Stimulated activated CD4-positive, alpha-beta T cell treated with anti-CD3 and anti-CD28 coated beads, TNF-alpha, amount 100 ng/mL, for 48 hours (primary cell): ENCODE data around the gene SIL1.

Source experiments
- DNase-seq, 3 donors: peaks; one replicate each; pipeline ENCODE4 v3.0.0-alpha.2; 2020; ENCODE audit warnings: low read depth in 3 of 3

Gene SIL1

DNA sequence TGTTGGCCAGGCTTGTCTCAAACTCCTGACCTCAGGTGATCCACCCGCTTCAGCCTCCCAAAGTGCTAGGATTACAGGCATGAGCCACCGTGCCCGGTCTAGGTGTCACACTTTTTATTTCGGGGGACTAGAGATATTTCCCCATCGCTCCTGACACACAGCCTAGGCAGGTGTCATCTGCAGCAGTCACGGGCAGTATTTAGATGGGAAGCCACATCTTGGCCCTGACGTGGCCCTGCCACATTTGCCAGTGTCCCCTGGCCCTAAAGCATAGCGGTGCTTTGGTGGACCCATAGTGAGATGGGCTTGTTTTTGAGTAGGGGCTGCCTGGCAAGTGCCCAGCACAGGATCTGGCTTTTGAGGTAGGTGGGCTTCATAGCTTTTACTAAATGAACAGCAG is 278.0 kb downstream of the SIL1 start:
- DNase-seq, result no peak

DNA sequence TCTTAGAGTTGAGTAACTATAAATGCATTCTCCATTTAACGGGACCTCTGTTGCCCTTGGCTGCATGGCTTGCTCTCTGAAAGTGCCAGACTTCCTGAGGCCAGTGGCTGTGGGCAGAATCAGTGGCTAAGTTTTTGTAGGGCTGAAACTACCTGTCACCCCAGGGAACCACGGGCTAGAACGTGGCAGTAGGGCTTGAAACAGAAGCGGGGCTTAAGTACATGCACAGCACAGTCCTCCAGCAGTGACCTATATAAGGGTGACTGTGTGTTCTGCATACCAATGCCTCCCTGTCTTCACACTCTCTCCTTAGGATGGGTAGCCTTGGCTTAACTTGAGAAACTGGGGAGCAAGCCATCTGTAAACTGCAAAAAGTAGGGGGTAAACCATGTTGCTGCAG is 279.5 kb downstream of the SIL1 start:
- DNase-seq, result no peak

DNA sequence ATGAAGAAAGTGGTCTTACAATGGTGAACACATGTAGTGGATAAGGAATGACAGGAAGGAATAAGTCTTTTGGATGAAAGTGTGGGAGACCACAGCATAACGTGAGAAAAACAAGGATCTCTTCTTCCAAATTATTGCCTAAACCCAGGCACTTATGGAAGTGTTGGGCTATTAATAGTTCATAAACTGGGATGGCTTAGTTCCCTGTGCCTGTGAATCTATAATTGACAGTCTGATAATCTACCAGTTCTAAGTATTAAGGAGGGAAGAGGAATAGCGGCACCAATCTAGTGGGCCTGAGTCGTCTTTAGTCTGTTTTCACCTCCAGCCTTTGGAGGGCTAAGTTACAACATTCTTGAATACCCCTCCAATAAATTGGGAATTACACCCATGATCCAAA is 283.8 kb downstream of the SIL1 start:
- DNase-seq, result no peak

DNA sequence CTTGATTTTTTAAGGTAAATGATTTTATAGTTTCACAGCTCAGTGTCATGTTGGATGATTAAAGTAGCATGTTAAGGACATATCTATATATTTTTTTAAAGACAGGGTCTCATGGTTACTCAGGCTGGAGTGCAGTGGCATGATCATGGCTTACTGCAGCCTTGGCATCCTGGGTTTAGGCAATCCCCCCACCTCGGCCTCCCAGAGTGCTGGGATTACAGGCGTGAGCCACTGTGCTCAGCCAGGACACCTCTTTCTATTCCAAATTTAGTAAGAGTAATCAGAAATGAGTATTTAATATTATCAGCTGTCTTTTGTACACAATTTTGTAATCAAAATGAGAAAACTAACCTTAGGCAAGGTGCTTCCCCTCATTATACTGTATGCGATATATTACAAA is 284.4 kb downstream of the SIL1 start:
- DNase-seq, result no peak

DNA sequence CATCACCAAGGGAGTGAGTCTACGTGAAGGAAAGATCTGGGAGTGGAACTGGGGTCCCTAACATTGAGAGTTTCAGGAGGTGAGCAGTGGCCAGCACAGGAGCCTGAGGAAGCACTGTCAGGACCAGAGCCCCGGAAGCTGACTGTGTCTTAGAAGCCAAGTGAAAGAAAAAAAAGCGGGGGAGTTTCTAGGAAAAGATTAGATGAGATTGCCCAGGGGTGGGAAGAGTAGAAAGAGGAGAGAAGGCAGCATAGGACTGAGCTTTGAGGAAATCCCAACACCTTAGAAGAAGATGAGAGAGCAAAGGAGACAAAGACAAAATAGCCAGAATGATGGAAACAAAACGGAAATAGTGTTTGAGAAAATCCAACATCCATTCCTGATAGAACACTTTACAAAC is 286.1 kb downstream of the SIL1 start:
- no peak for DNase-seq

DNA sequence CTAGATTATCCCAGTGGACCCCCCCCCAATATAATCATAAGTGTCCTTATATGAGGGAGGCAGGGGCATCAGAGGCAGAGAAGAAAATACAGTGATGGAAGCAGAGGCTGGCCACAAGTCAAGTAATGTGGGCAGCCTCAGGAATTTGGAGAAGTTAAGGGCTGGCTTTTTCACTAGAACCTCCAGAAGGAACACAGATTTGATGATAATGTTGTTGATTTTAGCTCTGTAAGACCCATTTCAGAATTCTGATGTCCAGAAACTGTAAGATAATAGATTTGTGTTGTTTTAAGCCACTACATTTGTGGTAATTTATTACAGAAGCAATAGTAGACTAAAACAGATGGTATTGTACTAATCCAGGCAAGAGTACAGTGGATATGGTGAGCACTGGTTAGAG is 286.7 kb downstream of the SIL1 start:
- DNase-seq, result no peak

DNA sequence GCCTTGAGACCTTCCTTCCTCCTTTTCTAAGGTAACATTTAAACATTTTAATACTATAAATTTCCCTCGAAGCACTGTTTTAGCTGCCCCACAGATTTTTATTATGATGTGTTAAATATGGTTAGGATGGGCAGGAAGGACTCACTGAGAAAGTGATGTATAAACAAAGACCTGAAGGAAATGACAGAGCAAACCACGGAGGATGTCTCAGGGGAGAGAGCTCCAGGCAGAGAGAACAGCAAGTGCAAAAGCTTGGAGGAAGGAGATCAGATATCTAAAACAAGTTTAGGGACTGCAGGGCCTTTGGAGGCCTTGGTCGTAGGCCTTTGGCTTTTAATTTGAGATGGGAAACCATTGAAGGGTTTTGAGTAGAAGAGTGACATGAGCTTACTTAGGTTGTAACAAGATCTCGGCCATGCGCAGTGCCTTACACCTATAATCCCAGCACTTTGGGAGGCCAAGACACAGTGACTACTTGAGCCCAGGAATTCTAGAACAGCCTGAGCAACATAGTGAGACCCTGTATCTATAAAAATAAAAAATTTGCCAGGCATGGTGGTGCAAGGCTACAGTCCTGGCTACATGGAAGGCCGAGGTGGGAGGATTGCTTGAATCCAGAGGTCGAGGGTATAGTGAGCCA is 287.5 kb downstream of the SIL1 start:
- DNase-seq, result no peak

DNA sequence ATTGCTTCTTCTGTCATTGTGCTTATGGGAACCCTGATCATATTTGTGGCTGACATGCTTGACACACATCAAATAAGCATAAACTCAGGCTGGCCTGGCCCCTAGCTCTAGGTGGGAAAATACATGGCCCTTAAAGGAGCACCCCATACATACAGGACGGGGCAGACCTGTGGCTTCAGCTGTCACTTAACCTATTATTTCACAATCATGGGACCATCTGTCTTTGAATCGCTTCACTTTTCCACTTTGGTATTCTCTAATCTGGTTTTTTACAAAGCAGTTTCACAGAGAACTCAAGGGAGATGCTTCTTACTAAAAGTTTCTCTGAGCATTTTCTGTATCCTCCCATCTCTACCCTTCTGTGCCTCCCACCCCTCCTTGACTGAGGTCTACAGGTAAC is 288.4 kb downstream of the SIL1 start:
- DNase-seq, result no peak

DNA sequence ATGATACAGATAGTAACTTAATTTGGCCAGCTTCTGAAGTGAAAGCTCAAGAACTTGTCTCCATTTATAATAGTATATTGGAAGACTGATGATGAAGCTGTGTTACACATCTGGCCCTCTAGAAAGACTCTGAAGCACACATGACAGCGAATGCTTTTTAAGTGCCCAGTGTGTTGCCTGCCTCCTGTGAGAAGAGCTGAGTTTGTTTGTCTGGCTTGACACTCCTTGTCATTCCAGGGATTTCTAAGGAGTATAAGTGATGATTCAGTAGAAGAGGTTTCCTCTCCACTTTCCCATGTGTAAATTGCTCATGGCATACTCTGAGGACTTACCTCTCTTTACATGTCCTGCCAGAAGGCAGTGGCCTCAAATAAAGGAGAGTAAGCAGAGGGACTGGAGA is 292.6 kb downstream of the SIL1 start:
- DNase-seq, result no peak

DNA sequence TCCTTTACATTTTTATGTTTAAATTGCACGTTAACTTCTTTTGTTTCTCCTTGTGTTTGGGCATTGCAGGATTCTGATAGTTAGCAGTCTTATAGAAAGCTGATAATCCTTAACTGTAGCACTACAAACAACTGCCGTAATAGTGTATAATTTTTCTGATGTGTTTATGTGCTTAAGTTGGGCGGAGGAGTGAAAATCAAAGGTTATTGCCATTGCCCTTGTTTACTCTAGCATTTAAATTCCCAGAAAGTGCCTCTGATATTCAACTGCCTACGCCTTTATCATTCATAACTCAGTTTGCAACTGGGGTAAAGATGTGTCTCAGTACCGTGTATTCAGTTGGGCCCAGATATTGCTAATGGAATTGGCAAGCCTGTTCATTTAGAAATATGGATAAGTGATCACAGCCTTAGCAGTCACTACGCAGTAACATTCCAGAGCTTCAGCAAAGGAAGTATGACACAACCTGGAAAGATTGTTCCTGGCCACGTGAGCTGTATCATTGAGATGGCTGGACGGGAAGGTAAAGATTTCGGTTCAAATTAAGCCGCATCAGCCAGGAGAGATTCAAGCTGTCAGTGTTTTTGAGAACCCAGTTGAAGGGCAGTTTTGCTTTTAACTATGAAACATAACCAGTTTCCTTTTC is 294.9 kb downstream of the SIL1 start:
- DNase-seq, result no peak

DNA sequence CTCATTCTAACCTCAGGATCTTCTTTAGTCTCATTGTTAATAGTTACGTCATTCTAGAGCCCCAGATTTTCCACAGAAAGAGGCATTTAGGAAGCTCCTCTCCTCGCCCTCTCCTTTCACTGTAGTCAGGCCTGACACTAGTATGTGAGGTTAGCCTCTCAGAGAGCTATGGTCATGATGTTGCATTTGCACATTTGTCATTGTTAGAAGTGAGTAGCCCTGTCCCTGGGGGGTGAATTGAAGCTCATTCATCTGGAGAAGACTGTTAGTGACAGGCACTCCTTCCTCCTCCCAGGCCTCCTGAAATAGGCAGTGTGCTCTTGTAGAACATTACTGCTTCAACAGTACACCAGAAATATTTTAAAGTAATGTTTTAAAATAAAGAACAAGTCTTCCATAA is 296.5 kb downstream of the SIL1 start:
- DNase-seq, result no peak

DNA sequence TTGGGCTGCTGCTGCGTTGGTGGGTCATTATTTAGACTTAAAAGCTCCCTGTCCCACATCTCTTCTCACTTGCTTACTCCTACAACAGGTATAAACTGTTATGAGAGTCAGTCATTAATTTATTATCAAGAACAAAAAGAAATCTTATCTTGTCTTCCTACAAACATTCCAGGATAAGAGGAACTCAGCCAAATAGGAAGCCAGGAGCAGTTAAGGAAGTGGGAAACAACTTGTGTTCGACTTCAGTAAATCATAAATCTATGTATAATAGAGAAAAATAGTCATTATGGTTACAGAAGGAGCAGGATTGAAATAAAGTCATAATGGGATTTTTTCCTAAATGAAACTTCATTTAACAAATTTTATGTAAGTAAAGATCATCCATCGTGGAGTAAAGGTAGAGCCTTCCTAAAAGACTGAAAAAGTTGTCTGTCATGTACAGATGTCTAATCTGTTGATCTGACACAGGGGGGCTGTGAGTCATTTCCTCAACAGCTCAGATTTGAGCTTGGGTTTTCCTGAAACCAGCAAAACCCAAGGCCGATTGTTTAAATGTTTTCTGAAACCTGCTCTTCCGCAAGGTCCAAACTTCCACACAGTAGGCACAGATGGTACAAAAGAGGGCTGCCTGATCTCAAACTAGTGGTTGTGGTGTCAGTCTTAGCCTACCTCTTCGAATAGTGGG is 297.7 kb downstream of the SIL1 start:
- peak in 1 of 3 donors; percentile 5 for DNase-seq

DNA sequence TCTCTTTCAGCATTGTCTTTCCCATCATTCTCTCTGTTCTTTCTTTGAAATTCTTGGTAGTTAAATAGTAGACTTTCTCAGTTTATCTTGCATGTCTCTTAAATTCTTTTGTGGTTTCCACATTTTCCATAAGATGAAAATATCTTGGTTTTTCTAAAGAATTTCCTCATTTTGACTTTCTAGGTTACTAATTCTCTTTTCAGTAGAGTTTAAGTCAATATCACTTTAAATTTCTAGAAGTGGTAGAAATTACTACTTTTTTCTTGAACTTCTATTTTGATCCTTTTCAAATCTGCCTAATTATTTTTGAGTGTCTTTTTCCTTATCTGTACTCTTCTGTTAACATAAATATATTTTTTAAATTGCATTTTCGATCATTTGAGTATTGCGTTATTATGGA is 299.4 kb downstream of the SIL1 start:
- DNase-seq, result no peak

DNA sequence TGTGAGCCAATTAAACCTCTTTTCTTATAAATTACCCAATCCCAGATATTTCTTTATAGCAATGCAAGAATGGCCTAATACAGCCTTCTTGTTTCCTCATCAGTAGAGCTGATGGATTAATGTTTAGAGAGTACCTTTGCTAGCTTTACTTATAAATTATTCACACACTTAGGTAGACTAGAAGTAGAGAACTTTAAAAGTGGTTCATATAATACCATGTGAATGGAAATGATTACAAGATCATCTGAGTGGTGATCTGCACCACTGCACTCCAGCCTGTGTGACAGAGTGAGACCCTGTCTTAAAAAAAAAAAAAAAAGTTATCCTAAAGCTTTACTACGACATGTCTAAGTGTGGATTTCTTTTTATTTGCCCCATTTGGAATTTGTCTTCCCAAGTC is 299.9 kb downstream of the SIL1 start:
- DNase-seq, result no peak
